Smooth muscle cell (in vitro differentiated cells): ENCODE measurements around the gene PRAMEF17. TPM values are rescaled to one million over a fixed set of nuclear protein-coding genes. Genes with fewer than 3 reads are reported as not detected.
"Not testable (repeated sequence)": the region's sequence is repeated elsewhere in the genome, so short reads cannot be mapped to it uniquely, and the experiment has no call there.

Experiments
- DNase-seq: peaks from one replicate; lab custom pipeline; 2025; ENCODE audit not compliant: unreplicated experiment; lab: John Stamatoyannopoulos, UW
- H2AFZ ChIP-seq: fragments of 200-600 bp; sonication (generic); 2 replicates; pipeline ENCODE4 v1.6.0; 2016; ENCODE audit warnings: antibody characterized with exemption, low read depth, mild to moderate bottlenecking
- H3F3A ChIP-seq: fragments of 200-600 bp; sonication (generic); 2 replicates; pipeline ENCODE4 v1.6.0; 2017; ENCODE audit warnings: antibody characterized with exemption, low read depth
- H3K27ac ChIP-seq: fragments of 200-600 bp; sonication (generic); 2 replicates; pipeline ENCODE4 v1.5.1; 2016; ENCODE audit warnings: low read depth, mild to moderate bottlenecking
- H3K27me3 ChIP-seq: fragments of 200-600 bp; sonication (generic); 2 replicates; pipeline ENCODE4 v1.6.1; 2016; ENCODE audit warnings: low read depth, mild to moderate bottlenecking
- H3K36me3 ChIP-seq: fragments of 200-600 bp; sonication (generic); 2 replicates; pipeline ENCODE4 v1.5.1; 2016; ENCODE audit warnings: low read depth
- H3K4me1 ChIP-seq: fragments of 200-600 bp; sonication (generic); 2 replicates; pipeline ENCODE4 v1.5.1; 2016; ENCODE audit warnings: low read depth
- H3K4me2 ChIP-seq: fragments of 200-600 bp; sonication (generic); 2 replicates; pipeline ENCODE4 v1.6.0; 2016; ENCODE audit warnings: mild to moderate bottlenecking
- H3K4me3 ChIP-seq: fragments of 200-600 bp; sonication (generic); 2 replicates; pipeline ENCODE4 v1.5.1; 2016; ENCODE audit warnings: mild to moderate bottlenecking
- H3K79me2 ChIP-seq: fragments of 200-600 bp; sonication (generic); 2 replicates; pipeline ENCODE4 v1.6.0; 2016; ENCODE audit warnings: low read depth, mild to moderate bottlenecking
- H3K9ac ChIP-seq: fragments of 200-600 bp; sonication (generic); 2 replicates; pipeline ENCODE4 v1.6.0; 2016; ENCODE audit warnings: low read depth
- H3K9me3 ChIP-seq: fragments of 200-600 bp; sonication (generic); replicated peaks from 2 replicates; pipeline ENCODE4 v1.5.1; 2016; ENCODE audit warnings: low read depth
- H4K20me1 ChIP-seq: fragments of 200-600 bp; sonication (generic); 2 replicates; pipeline ENCODE4 v1.6.0; 2016; ENCODE audit warnings: low read depth
- CTCF ChIP-seq: fragments of 200-600 bp; sonication (generic); IDR thresholded peaks from 2 replicates; pipeline ENCODE4 v1.5.1; 2017; ENCODE audit warnings: borderline replicate concordance, mild to moderate bottlenecking, antibody characterized with exemption; ENCODE audit not compliant: insufficient read depth, poor library complexity, severe bottlenecking
- WGBS: methylation state at CpG from one replicate; pipeline ENCODE4 v1.1.7; 2016; ENCODE audit warnings: low lambda C conversion rate; 5-methylcytosine and 5-hydroxymethylcytosine counted together
- polyA plus RNA-seq: library from polyadenylated mRNA; unstranded; fragments of >200 nt; fragmentation: Nextera tagmentation; extraction: Ambion mirVana; gene quantifications from 2 replicates; pipeline ENCODE4 v1.2.1, GENCODE V29; 2016
- total RNA-seq: library from RNA; depleted of rRNA; stranded (reverse); fragments of >200 nt; gene quantifications from 2 replicates; pipeline ENCODE4 v1.2.3, GENCODE V29; 2014

PRAMEF17 gene
- total RNA-seq = not detected in 2 replicates
- polyA plus RNA-seq = not detected in 2 replicates

DNA sequence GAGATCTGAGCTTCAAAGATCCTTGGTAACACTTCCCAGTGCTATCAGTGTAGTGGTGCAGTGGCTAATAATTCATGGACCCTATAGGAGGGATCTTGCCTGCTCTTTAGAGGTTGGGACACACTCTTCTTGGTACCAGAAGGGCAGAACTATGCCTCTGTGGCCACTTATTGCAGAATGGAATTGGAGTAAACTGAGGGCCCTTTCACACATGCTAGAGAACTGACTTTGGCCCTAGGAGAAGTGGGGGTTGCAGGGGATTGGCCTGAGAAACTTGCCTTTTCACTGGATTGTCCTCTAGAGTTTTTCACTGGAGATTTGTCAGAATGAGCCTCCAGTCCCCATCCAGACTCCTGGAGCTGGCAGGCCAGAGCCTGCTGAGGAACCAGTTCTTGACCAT is at the start of gene PRAMEF17:
Gene PRAMEF17 (plus strand): TSS at position 301 of the 400 bp plus-strand sequence. CDS start 26 bp downstream, at position 327.
- H2AFZ ChIP-seq, H3K9ac ChIP-seq, H3K27me3 ChIP-seq, H3K27ac ChIP-seq, H4K20me1 ChIP-seq, H3K4me2 ChIP-seq, H3K9me3 ChIP-seq, H3F3A ChIP-seq, H3K36me3 ChIP-seq, DNase-seq, H3K79me2 ChIP-seq, H3K4me1 ChIP-seq, H3K4me3 ChIP-seq: not testable (repeated sequence)

- H2AFZ ChIP-seq, H3K79me2 ChIP-seq, H3K9me3 ChIP-seq, H3K27ac ChIP-seq, H3K9ac ChIP-seq, H4K20me1 ChIP-seq, H3K4me2 ChIP-seq, H3K36me3 ChIP-seq, H3K4me3 ChIP-seq, H3K4me1 ChIP-seq, H3F3A ChIP-seq, H3K27me3 ChIP-seq, DNase-seq: not testable (repeated sequence)
- 72% methylated on average over 8 of the region's 8 CpGs for WGBS
Measured at GRCh38 chr1:13342496-13342895, 46.9 kb upstream of the PRAMEF17 start.

DNA sequence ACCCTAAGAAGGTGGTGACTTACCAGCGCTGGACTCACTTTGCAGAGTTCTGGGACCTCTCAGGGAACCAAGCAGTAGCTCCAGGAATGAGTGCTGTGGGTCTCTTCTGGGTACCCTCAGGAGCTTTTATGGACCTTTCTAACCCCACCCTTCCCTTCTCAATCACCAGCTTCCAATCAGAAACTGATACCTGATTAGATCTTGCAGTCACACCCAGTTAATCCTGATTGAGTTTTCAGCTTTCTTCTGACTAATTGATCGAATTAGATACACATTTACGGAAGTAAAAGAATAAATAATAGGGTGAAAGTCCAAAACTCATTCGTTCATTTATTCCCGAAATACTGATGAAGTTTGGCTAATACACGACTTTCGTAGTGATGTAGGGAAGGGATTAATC is 42.4 kb upstream of the PRAMEF17 start, which contains the start of gene PRAMEF14:
Gene PRAMEF14 (minus strand): TSS at position 101 of the 400 bp plus-strand sequence. CDS start 1,820 bp downstream, outside the sequence.
- not testable (repeated sequence) for H3K9me3 ChIP-seq, H3K9ac ChIP-seq, H3K36me3 ChIP-seq, H3K4me2 ChIP-seq, H3K79me2 ChIP-seq, H3K4me1 ChIP-seq, DNase-seq, H4K20me1 ChIP-seq, H3K27me3 ChIP-seq, H3K27ac ChIP-seq, H3F3A ChIP-seq, H3K4me3 ChIP-seq, H2AFZ ChIP-seq
- 51% methylated on average over 7 of the region's 7 CpGs for WGBS

- not testable (repeated sequence) for H3K9me3 ChIP-seq, H3K27ac ChIP-seq, H4K20me1 ChIP-seq, H3K9ac ChIP-seq, H3F3A ChIP-seq, DNase-seq, H2AFZ ChIP-seq, H3K4me2 ChIP-seq, H3K36me3 ChIP-seq, H3K27me3 ChIP-seq, H3K79me2 ChIP-seq, H3K4me3 ChIP-seq, H3K4me1 ChIP-seq
- 83% methylated on average over 8 of the region's 8 CpGs for WGBS
Measured at GRCh38 chr1:13353476-13353875, 36.0 kb upstream of the PRAMEF17 start.

DNA sequence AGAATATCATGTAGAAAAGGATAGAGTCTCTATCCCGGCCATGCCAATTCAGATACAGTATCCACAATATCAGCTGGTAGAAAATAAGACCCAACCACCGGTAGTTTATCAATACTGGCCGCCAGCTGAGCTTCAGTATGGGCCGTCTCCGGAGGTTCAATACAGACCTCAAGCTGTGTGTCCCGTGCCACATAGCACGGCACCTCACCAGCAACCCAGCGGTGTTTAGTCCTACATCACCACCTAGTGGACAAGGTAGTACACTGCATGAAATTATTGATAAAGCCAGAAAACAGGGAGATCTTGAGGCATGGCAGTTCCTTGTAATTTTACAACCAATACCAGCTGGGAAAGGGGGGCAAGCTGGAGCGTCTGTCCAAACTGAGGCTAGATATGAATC is 35.0 kb upstream of the PRAMEF17 start:
- H3K9me3 ChIP-seq, H3F3A ChIP-seq, H3K79me2 ChIP-seq, H2AFZ ChIP-seq, H3K27me3 ChIP-seq, H3K4me2 ChIP-seq, H3K9ac ChIP-seq, H3K4me1 ChIP-seq, DNase-seq, H4K20me1 ChIP-seq, H3K4me3 ChIP-seq, H3K27ac ChIP-seq, H3K36me3 ChIP-seq: not testable (repeated sequence)
- 36% methylated on average over 3 of the region's 9 CpGs for WGBS

GRCh38 chr1:13356774-13357173 is 32.7 kb upstream of the PRAMEF17 start:
- WGBS = 1% methylated on average over 5 of the region's 5 CpGs
- not testable (repeated sequence) for DNase-seq
- peak; percentile 64 for TF ChIP-seq CTCF

GRCh38 chr1:13362364-13362763 is 27.1 kb upstream of the PRAMEF17 start:
- H3F3A ChIP-seq, H3K9me3 ChIP-seq, H3K27me3 ChIP-seq, H3K4me1 ChIP-seq, H3K36me3 ChIP-seq, H3K9ac ChIP-seq, H2AFZ ChIP-seq, H3K4me2 ChIP-seq, H3K4me3 ChIP-seq, H3K79me2 ChIP-seq, DNase-seq, H4K20me1 ChIP-seq, H3K27ac ChIP-seq: not testable (repeated sequence)
- WGBS = 67% methylated on average over 1 of the region's 7 CpGs

More at GRCh38 chr1:13356774-13357173, 32.7 kb upstream of the PRAMEF17 start:
- not testable (repeated sequence) for H2AFZ ChIP-seq, H3K9me3 ChIP-seq, H3K4me2 ChIP-seq, H3K4me1 ChIP-seq, H3F3A ChIP-seq, H3K79me2 ChIP-seq, H4K20me1 ChIP-seq, H3K36me3 ChIP-seq, H3K27ac ChIP-seq, H3K27me3 ChIP-seq, H3K4me3 ChIP-seq, H3K9ac ChIP-seq

GRCh38 chr1:13364928-13365327 is 24.5 kb upstream of the PRAMEF17 start:
- not testable (repeated sequence) for H3F3A ChIP-seq, H3K4me2 ChIP-seq, H3K27me3 ChIP-seq, H3K27ac ChIP-seq, H3K4me1 ChIP-seq, H3K79me2 ChIP-seq, H3K36me3 ChIP-seq, DNase-seq, H4K20me1 ChIP-seq, H3K4me3 ChIP-seq, H2AFZ ChIP-seq, H3K9ac ChIP-seq, H3K9me3 ChIP-seq
- 89% methylated on average over 2 of the region's 4 CpGs for WGBS
